Mammary epithelial cell (primary cell): ENCODE results near the gene CDKAL1.

Experiments used
- CTCF ChIP-seq, 2 donors: IDR thresholded peaks in 1 of 2; conservative IDR thresholded peaks in 1 of 2; 2 replicates each; pipeline ENCODE4 v1.5.1; 2011 to 2012; ENCODE audit warnings: inconsistent platforms in 2 of 2, low read length in 2 of 2, mild to moderate bottlenecking in 2 of 2, control low read depth in 1 of 2, low read depth in 1 of 2; ENCODE audit not compliant: insufficient read depth in 1 of 2; ENCODE audit errors: extremely low read depth in 1 of 2
- EZH2 ChIP-seq: IDR thresholded peaks from 2 replicates; pipeline ENCODE4 v1.6.1; 2012; ENCODE audit warnings: low read length, inconsistent platforms, borderline replicate concordance

- no peak for TF ChIP-seq CTCF (conservative IDR thresholded peaks at IDR 0.05 in 1 of 2, IDR thresholded peaks at IDR 0.05 in 1 of 2; ENCODE audit: extremely low read depth in 1 of 2, insufficient read depth in 1 of 2, low read depth in 1 of 2, low read length in 2 of 2)
- no peak for TF ChIP-seq EZH2
Observed at GRCh38 chr6:20538131-20538662, 3.9 kb downstream of the CDKAL1 start.
